ENCODE measurements around the gene EIF5AL1.
"Not testable (repeated sequence)": the region's sequence is repeated elsewhere in the genome, so short reads cannot be mapped to it uniquely, and the experiment has no call there.

DNA sequence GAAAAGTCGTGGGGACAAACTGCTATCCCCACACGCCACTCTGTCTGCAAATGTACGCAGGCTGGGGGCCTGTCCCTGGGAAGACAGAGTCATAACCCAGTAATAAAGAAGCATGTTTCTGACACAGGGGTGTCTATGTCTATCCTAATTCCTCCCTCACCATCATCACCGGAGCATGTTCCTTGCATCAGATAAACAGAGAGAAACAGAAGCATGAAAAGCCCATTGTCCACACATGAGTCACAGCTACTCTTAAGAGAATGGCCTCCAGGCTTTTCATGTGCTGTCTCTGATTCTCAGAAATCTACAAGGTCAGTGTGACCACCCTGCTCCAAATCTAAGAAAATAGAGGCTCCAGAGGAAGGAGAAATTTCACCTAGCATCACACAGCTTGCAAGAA is 4.1 kb upstream of the EIF5AL1 start:
- TF ChIP-seq CTCF (IDR thresholded peaks at IDR 0.05 in 8 of 11, conservative IDR thresholded peaks at IDR 0.05 in 3 of 11); POLR2A (IDR thresholded peaks at IDR 0.05): not testable (repeated sequence)
